GM12878 (cell line): ENCODE measurements around the gene RBM42. TPM values are rescaled to one million over a fixed set of nuclear protein-coding genes. Genes with fewer than 3 reads are reported as not detected.

Experiments
- ATAC-seq: fragments of 200-7000 bp; cut with Tn5 transposase; 3 replicates; pipeline ENCODE4 v1.9.1; 2020; ENCODE audit warnings: mild to moderate bottlenecking, moderate library complexity
- BruUV-seq: library from RNA; stranded (reverse); fragments of 400-500 nt; replicated peaks from 2 replicates; lab custom pipeline; 2021; lab: Mats Ljungman, UMichigan
- CTCF ChIA-PET: fragments of 300-600 bp; sonication (Branson Sonifier 250); formaldehyde crosslinking; extraction: SDS; loops from one replicate; lab custom pipeline; 2021; ENCODE audit warnings: inconsistent platforms; lab: Yijun Ruan, JAX
- POLR2A ChIA-PET: fragments of 350-600 bp; formaldehyde crosslinking; extraction: SDS; loops from one replicate; lab custom pipeline; 2021; ENCODE audit warnings: inconsistent platforms; lab: Charles Lee
- RAD21 ChIA-PET: fragments of 300-600 bp; sonication (Branson Sonifier 250); formaldehyde crosslinking; loops from one replicate; lab custom pipeline; 2023; ENCODE audit warnings: antibody characterized with exemption; ENCODE audit not compliant: unreplicated experiment; lab: Charles Lee
- SMC1A ChIA-PET: fragments of 300-600 bp; sonication (Branson Sonifier 250); formaldehyde crosslinking; loops from one replicate; lab custom pipeline; 2023; ENCODE audit not compliant: unreplicated experiment, uncharacterized antibody; lab: Charles Lee
- DNase-seq: peaks from one replicate; pipeline ENCODE4 v3.0.0-alpha.2; 2011; ENCODE audit warnings: low read depth, low spot score
- FAIRE-seq: peaks from 3 replicates; lab custom pipeline; 2011; peaks lifted over from hg19 to GRCh38; lab: Jason Lieb, UNC
- H2AFZ ChIP-seq: 2 replicates; pipeline ENCODE4 v1.6.0; 2011; ENCODE audit warnings: low read depth, low read length, control low read depth; ENCODE audit not compliant: control insufficient read depth
- H3K27ac ChIP-seq: 2 replicates; pipeline ENCODE4 v1.5.1; 2011; ENCODE audit warnings: control low read depth; ENCODE audit not compliant: control insufficient read depth, insufficient read depth
- H3K27me3 ChIP-seq, 2 experiments: replicated peaks in 1 of 2; 2 replicates each; pipeline versions ENCODE4 v1.6.0 to v1.6.1; 2011; ENCODE audit warnings: low read length in 1 of 2; ENCODE audit not compliant: control insufficient read depth in 2 of 2, insufficient read depth in 2 of 2
- H3K36me3 ChIP-seq, 2 experiments: 2 replicates each; pipeline ENCODE4 v1.5.1; 2011; ENCODE audit warnings: low read length in 1 of 2; ENCODE audit not compliant: control insufficient read depth in 2 of 2, insufficient read depth in 2 of 2
- H3K4me1 ChIP-seq: 2 replicates; pipeline ENCODE4 v1.6.1; 2011; ENCODE audit warnings: mild to moderate bottlenecking, low read length, moderate library complexity, mixed read lengths; ENCODE audit not compliant: control insufficient read depth, insufficient read depth
- H3K4me2 ChIP-seq: 2 replicates; pipeline ENCODE4 v1.6.0; 2011; ENCODE audit warnings: control low read depth; ENCODE audit not compliant: control insufficient read depth, insufficient read depth
- H3K4me3 ChIP-seq: fragments of 200-600 bp; sonication (generic); 2 replicates; pipeline ENCODE4 v1.5.1; 2016
- H3K79me2 ChIP-seq: 2 replicates; pipeline ENCODE4 v1.6.0; 2011; ENCODE audit warnings: low read length; ENCODE audit not compliant: control insufficient read depth, insufficient read depth
- H3K9ac ChIP-seq: 2 replicates; pipeline ENCODE4 v1.8.0; 2011; ENCODE audit warnings: low read length, control low read depth, mixed read lengths; ENCODE audit not compliant: control insufficient read depth, insufficient read depth
- H3K9me3 ChIP-seq: replicated peaks from 3 replicates; pipeline ENCODE4 v1.5.1; 2011; ENCODE audit warnings: mild to moderate bottlenecking, low read length; ENCODE audit not compliant: control insufficient read depth, insufficient read depth
- H4K20me1 ChIP-seq: 2 replicates; pipeline ENCODE4 v1.6.0; 2011; ENCODE audit not compliant: control insufficient read depth, insufficient read depth
- ASH2L ChIP-seq: fragments of 300-600, 200-600 bp; sonication (generic); IDR thresholded peaks from 2 replicates; pipeline ENCODE4 v1.6.1; 2017; ENCODE audit warnings: low read depth, mild to moderate bottlenecking, borderline replicate concordance
- KAT2A ChIP-seq: conservative IDR thresholded peaks from 2 replicates; pipeline ENCODE4 v1.6.1; 2011; ENCODE audit warnings: low read depth, low read length; ENCODE audit not compliant: control insufficient read depth
- MYB ChIP-seq: fragments of 150-350 bp; IDR thresholded peaks from 2 replicates; pipeline ENCODE4 v1.6.1; 2014; ENCODE audit warnings: mild to moderate bottlenecking, low read depth, low read length, borderline replicate concordance
- PBX3 ChIP-seq: IDR thresholded peaks from 2 replicates; pipeline ENCODE4 v1.6.1; 2011; ENCODE audit warnings: mild to moderate bottlenecking, low read depth, low read length, moderate library complexity; ENCODE audit not compliant: insufficient replicate concordance
- RELA ChIP-seq: fragments of 450-650 bp; IDR thresholded peaks from 2 replicates; pipeline ENCODE4 v1.8.0; 2014; ENCODE audit warnings: borderline replicate concordance; ENCODE audit not compliant: partially characterized antibody
- SPI1 ChIP-seq: IDR thresholded peaks from 2 replicates; pipeline ENCODE4 v1.6.1; 2011; ENCODE audit warnings: low read depth, mild to moderate bottlenecking, low read length, moderate library complexity, borderline replicate concordance; ENCODE audit not compliant: insufficient read depth
- ZBTB33 ChIP-seq: fragments of 450-650 bp; IDR thresholded peaks from 2 replicates; pipeline ENCODE4 v1.6.1; 2017; ENCODE audit warnings: mild to moderate bottlenecking
- ZBTB40 ChIP-seq: fragments of 450-650 bp; IDR thresholded peaks from 2 replicates; pipeline ENCODE4 v1.6.1; 2016; ENCODE audit warnings: mild to moderate bottlenecking, moderate library complexity, borderline replicate concordance
- WGBS: methylation state at CpG from one replicate; pipeline ENCODE4 v1.1.6; 2016; ENCODE audit warnings: low lambda C conversion rate; ENCODE audit not compliant: insufficient replicate concordance, insufficient coverage; ENCODE audit errors: missing lambda C conversion rate; 5-methylcytosine and 5-hydroxymethylcytosine counted together
- in situ Hi-C: fragments of 300-500 bp; cut with MboI; formaldehyde crosslinking; loops from 9 replicates; pipeline ENCODE4 v1.14.3; 2018; ENCODE audit warnings: mixed read lengths
- intact Hi-C: fragments of 100-400 bp; cut with micrococcal nuclease; formaldehyde crosslinking; loops from one replicate; pipeline ENCODE4 v1.14.2; 2022; ENCODE audit not compliant: unreplicated experiment
- polyA plus RNA-seq, 11 experiments: library from polyadenylated mRNA; depleted of rRNA in 4 of 11; unstranded in 6 of 11; stranded (reverse) in 5 of 11; fragments of >200 nt; fragmentation: Nextera tagmentation in 4 of 11; fragmentation: Illumina TruSeq in 1 of 11; extraction: Ambion mirVana in 4 of 11; extraction: Trizol in 1 of 11; gene quantifications; 1 replicate in 1 of 11; 2 replicates in 10 of 11; pipeline versions ENCODE4 v1.2.1 to v1.2.3, GENCODE V29; 2011 to 2016; ENCODE audit warnings: inconsistent platforms in 2 of 11, missing spikeins in 2 of 11, low read depth in 1 of 11
- total RNA-seq, 4 experiments: library from RNA; depleted of rRNA in 3 of 4; stranded (reverse); fragments of >200 nt in 3 of 4; fragmentation: Illumina TruSeq in 1 of 4; extraction: Trizol in 1 of 4; gene quantifications; 2 replicates each; pipeline versions ENCODE4 v1.2.1 to v1.2.3, GENCODE V29; 2013 to 2021

RBM42 gene
- total and polyA plus RNA-seq, 10 of the 15 experiments (the other 5 are each of a cell fraction or from before 2014, with no cell fraction given), result 4.2 to 117 (median 48.5) TPM

GRCh38 chr19:35645680-35646511, 17.1 kb downstream of the RBM42 start:
- H3K4me1 ChIP-seq, result peaks cover 30% of the 10 kb centered on the region
- no peaks in the 10 kb centered on the region for H3K9me3 ChIP-seq
- no peak overlapping the region for H2AFZ ChIP-seq
- RAD21 ChIA-PET, result interaction anchor here (1.2 kb wide), 1 partner anchor 28 kb away, joined by 3 read pairs; no protein-coding TSS in a partner anchor
- POLR2A ChIA-PET, result interaction anchor here (3.5 kb wide), 1 partner anchor 34 kb away, joined by 30 read pairs; the partner anchor contains the start of gene HAUS5
- no peak overlapping the region for H3K9ac ChIP-seq
- in situ Hi-C loops (no loop called here), intact Hi-C loops (no loop called here)
- H3K4me2 ChIP-seq, result no peak overlapping the region
- ATAC-seq (no peak), DNase-seq (no peak), FAIRE-seq (no peak)
- TF ChIP-seq SPI1, result no peak
- no peak for TF ChIP-seq ZBTB33
- TF ChIP-seq PBX3, result no peak
- no peak for TF ChIP-seq ASH2L
- TF ChIP-seq KAT2A, result no peak
- TF ChIP-seq MYB, result no peak
- TF ChIP-seq ZBTB40, result no peak
- no peak for TF ChIP-seq RELA
- no peaks in the 10 kb centered on the region; a peak in 2 of 4 replicates for H3K36me3 ChIP-seq
- peaks cover 25% of the 10 kb centered on the region for H3K79me2 ChIP-seq
- no peak overlapping the region for H3K27ac ChIP-seq
- no TSS peak for BruUV-seq
- 64% methylated on average over 7 of the region's 7 CpGs for WGBS
- H4K20me1 ChIP-seq, result no peaks in the 10 kb centered on the region; the same call in 1 of the 2 replicates
- no peak overlapping the region for H3K4me3 ChIP-seq
- SMC1A ChIA-PET, result interaction anchor here (1.4 to 1.9 kb wide), 2 partner anchors 9 to 97 kb away, joined by 5 to 10 read pairs; no protein-coding TSS in a partner anchor
- no peaks in the 10 kb centered on the region for H3K27me3 ChIP-seq
- CTCF ChIA-PET, result interaction anchor here (0.9 kb wide), 1 partner anchor 98 kb away, joined by 3 read pairs; no protein-coding TSS in a partner anchor
